Mucosa of descending colon (tissue), 3 donors: ENCODE data around the gene SVOP. TPM values are rescaled to one million over a fixed set of nuclear protein-coding genes. Genes with fewer than 3 reads are reported as not detected.
"Not testable (repeated sequence)": the region's sequence is repeated elsewhere in the genome, so short reads cannot be mapped to it uniquely, and the experiment has no call there.

ENCODE experiments used
- ATAC-seq: fragments of 200-7000 bp; cut with Tn5 transposase; one replicate; pipeline ENCODE4 v1.9.1; 2020; ENCODE audit warnings: mild to moderate bottlenecking, moderate library complexity
- DNase-seq, 3 donors: peaks; one replicate each; pipeline ENCODE4 v3.0.0-alpha.2; 2020
- H3K36me3 ChIP-seq: fragments of 200-600 bp; one replicate; pipeline ENCODE4 v1.8.0; 2021; ENCODE audit warnings: low read depth, mild to moderate bottlenecking
- H3K4me1 ChIP-seq: fragments of 200-600 bp; one replicate; pipeline ENCODE4 v1.8.0; 2021; ENCODE audit warnings: low read depth, mild to moderate bottlenecking
- H3K4me3 ChIP-seq: fragments of 200-600 bp; one replicate; pipeline ENCODE4 v1.8.0; 2021; ENCODE audit warnings: mild to moderate bottlenecking
- H3K9me3 ChIP-seq: fragments of 200-600 bp; one replicate; pipeline ENCODE4 v1.8.0; 2021; ENCODE audit warnings: mild to moderate bottlenecking
- intact Hi-C, 2 donors: fragments of 100-400 bp; cut with DNase I in 1 of 2; cut with micrococcal nuclease in 1 of 2; formaldehyde crosslinking; loops; one replicate each; pipeline versions ENCODE4 v1.11.0 to v1.11.1; 2022; cut with DNase I, micrococcal nuclease
- total RNA-seq, 3 donors: library from RNA; stranded (reverse); fragmentation: NEBNext Ultra II Directional in 2 of 3; extraction: Animal tissue kit (Norgen Biotek cat#: 25700) in 2 of 3; gene quantifications; one replicate each; pipeline versions ENCODE4 v1.2.1 to v1.2.4, GENCODE V29; 2021 to 2023
- TF ChIP-seq, protein P1 (sequence below): fragments of 200-600 bp; IDR thresholded peaks from one replicate; pipeline ENCODE4 v1.8.0; 2022; ENCODE audit warnings: antibody characterized with exemption, mild to moderate bottlenecking
- donor health status: DM: no; HTN: no; CAD: no; lungs with moderate emphysema.
- donor health status: DM: no; HTN: no; CAD: no.
- donor health status: DM: no; HTN: yes; CAD: no.

Gene SVOP
- total RNA-seq, 3 donors from 2014 or later = 0.26 to 1.7 (median 0.31) TPM

DNA sequence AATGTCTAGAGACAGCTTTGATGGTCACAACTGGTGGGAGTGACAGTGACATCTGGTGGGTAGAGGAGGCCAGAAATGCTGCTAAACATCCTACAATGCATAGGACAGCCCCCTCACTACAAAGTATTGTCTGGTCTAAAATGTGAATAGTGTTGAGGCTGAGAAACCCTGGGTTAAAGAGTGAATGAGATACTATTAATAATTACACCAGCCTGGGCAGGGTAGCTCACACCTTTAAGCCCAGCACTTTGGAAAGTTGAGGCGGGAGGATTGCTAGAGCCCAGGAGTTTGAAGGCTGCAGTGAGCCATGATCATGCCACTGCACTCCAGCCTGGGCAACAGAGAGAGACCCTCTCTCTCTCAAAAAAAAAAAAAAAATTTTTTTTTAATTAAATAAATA, 11.1 kb downstream of the SVOP start:
- TF ChIP-seq, protein P1, sequence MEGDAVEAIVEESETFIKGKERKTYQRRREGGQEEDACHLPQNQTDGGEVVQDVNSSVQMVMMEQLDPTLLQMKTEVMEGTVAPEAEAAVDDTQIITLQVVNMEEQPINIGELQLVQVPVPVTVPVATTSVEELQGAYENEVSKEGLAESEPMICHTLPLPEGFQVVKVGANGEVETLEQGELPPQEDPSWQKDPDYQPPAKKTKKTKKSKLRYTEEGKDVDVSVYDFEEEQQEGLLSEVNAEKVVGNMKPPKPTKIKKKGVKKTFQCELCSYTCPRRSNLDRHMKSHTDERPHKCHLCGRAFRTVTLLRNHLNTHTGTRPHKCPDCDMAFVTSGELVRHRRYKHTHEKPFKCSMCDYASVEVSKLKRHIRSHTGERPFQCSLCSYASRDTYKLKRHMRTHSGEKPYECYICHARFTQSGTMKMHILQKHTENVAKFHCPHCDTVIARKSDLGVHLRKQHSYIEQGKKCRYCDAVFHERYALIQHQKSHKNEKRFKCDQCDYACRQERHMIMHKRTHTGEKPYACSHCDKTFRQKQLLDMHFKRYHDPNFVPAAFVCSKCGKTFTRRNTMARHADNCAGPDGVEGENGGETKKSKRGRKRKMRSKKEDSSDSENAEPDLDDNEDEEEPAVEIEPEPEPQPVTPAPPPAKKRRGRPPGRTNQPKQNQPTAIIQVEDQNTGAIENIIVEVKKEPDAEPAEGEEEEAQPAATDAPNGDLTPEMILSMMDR = no peak
- intact Hi-C loops = no loop called here
- no peaks in the 10 kb centered on the region for H3K9me3 ChIP-seq
- no peak for DNase-seq
- no peaks in the 10 kb centered on the region for H3K36me3 ChIP-seq
- ATAC-seq = no peak
- H3K4me3 ChIP-seq = no peak overlapping the region
- no peaks in the 10 kb centered on the region for H3K4me1 ChIP-seq

DNA sequence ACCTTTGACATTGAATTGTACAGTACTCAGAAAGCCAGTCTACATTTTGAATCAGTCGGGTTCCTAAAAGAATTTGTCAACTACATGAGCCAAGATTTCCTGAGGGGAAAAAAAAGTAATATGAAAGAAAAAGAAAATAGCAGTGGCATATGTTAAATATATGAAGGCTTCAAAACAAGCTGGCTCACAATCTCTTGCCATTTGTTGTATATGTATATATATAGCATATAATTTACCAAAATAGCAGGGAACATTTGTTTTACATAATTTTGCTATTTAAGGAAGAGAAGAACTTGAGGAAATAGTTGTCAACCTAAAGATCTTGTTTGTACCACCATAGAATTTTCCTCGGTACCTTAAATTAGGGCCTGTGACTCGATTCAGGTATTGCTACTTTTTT, 16.9 kb downstream of the SVOP start:
- no peaks in the 10 kb centered on the region for H3K4me1 ChIP-seq
- no peak overlapping the region for H3K4me3 ChIP-seq
- no peaks in the 10 kb centered on the region for H3K9me3 ChIP-seq
- ATAC-seq (no peak), DNase-seq (no peak)
- no peaks in the 10 kb centered on the region for H3K36me3 ChIP-seq
- intact Hi-C loops = no loop called here
- TF ChIP-seq, protein P1 = no peak

- no peak for ATAC-seq
- TF ChIP-seq, protein P1 = no peak
- Histone ChIP-seq H3K9me3 (no peaks in the 10 kb centered on the region), H3K4me3 (no peak overlapping the region), H3K36me3 (no peaks in the 10 kb centered on the region), H3K4me1 (no peaks in the 10 kb centered on the region)
- intact Hi-C loops = no loop called here
- DNase-seq = no peak
Measured at GRCh38 chr12:108996320-108996719, 24.5 kb downstream of the SVOP start.

DNA sequence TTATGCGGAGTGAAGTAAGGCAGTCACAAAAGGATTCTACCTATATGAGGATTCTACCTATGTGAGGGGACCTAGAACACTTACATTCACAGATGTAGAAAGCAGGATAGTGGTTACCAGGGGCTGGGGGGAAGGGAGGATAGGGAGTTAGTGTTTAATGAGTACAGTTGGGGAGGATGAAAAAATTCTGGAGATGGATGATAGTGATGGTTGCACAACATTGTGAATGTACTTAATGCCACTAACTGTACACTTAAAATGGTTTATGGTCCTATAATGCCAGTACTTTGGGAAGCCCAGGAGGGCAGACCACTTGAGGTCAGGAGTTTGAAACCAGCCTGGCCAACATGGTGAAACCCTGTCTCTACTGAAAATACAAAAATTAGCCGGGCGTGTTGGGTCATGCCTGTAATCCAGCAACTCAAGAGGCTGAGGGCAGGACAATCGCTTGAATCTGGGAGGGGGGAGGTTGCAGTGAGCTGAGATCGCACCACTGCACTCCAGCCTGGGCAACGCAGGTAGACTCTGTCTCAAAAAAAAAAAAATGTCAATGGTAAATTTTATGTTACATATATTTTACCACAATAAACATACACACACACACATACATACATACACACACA, 25.4 kb downstream of the SVOP start:
- no peaks in the 10 kb centered on the region for H3K36me3 ChIP-seq
- ATAC-seq (no peak), DNase-seq (no peak)
- intact Hi-C loops = no loop called here
- H3K4me1 ChIP-seq = no peaks in the 10 kb centered on the region
- H3K4me3 ChIP-seq = no peak overlapping the region
- H3K9me3 ChIP-seq = no peaks in the 10 kb centered on the region
- TF ChIP-seq, protein P1 = no peak

GRCh38 chr12:108990103-108990502, 30.8 kb downstream of the SVOP start:
- H3K36me3 ChIP-seq, DNase-seq, H3K4me3 ChIP-seq, H3K4me1 ChIP-seq, intact Hi-C loops, H3K9me3 ChIP-seq, ATAC-seq: not testable (repeated sequence)

GRCh38 chr12:108989376-108989775, 31.5 kb downstream of the SVOP start:
- ATAC-seq (no peak), DNase-seq (no peak)
- Histone ChIP-seq H3K9me3 (no peaks in the 10 kb centered on the region), H3K4me1 (no peaks in the 10 kb centered on the region), H3K36me3 (no peaks in the 10 kb centered on the region), H3K4me3 (no peak overlapping the region)
- intact Hi-C loops = no loop called here
- TF ChIP-seq, protein P1 = no peak
